SIG-M5 (cell line): ENCODE data around the gene HIPK2.
"Not testable (repeated sequence)": the region's sequence is repeated elsewhere in the genome, so short reads cannot be mapped to it uniquely, and the experiment has no call there.

Experiments
- DNase-seq: peaks from one replicate; lab custom pipeline; 2025; lab: John Stamatoyannopoulos, UW

Gene HIPK2

DNA sequence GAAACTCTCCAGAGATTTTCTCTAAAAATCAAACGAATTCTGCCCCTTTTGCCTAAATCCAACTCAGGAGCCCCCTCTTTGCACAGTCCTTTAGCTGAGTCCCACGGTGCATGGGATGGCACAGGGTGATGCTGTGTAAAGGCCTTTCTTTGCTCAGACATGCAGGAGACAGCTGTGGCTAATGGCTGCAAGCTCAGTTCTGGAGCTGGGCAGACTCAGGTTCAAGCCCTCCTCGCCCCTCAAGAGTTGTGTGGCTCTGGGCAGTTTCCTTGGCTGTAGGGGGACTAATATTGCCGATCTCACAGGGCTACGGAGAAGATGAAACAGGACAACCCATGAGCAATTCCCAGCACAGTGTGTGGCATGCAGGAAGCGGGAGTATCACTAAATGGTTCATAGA lies 211.7 kb downstream of the HIPK2 start:
- DNase-seq: no peak

DNA sequence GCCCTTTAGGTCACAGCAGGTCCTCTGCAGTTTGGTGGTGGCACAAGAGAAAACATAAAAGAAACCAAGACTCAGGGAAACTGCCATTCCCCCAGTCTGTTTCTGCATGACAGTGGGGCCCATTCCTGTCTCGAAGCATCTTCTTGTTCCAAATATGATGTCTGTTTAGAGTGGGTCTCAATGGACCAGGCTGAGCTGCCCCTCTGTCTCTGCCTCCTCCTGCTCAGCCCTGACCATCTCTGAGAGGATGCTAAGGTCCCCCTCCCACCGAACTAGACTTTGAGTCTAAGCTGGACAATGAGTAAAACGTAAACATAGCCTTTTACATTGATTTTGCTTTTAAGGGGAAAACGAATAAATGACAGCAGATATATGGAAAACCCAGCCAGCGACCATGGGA lies 213.9 kb downstream of the HIPK2 start:
- no peak for DNase-seq

DNA sequence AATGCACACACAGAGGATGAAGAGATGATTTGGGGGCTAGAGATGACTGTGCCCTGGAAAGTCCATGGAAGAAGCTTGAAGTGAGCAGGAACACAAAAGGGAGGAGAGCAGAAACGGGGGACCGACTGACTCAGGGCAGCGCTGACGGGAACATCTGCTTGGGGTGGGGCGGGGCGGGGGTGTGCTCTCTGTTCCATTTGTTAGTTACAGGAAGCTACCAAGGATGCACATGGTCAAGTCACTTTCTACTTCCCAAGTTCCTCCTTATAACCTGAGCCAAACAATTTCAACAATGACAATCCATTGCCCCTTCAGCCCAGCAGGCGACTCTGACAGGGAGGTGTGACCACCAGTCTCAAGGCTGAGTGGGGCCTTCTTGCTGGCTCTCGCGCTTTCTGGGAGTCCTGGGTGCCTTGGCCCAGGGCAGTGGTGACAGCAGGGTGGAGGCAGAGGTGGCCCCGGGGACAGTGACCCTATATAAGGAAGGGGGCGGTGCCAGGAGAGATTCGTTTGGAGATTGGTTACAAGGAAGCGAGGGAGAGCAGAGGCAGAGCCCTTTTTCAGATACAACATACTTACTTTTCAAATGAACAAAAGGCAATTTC lies 214.7 kb downstream of the HIPK2 start:
- no peak for DNase-seq

DNA sequence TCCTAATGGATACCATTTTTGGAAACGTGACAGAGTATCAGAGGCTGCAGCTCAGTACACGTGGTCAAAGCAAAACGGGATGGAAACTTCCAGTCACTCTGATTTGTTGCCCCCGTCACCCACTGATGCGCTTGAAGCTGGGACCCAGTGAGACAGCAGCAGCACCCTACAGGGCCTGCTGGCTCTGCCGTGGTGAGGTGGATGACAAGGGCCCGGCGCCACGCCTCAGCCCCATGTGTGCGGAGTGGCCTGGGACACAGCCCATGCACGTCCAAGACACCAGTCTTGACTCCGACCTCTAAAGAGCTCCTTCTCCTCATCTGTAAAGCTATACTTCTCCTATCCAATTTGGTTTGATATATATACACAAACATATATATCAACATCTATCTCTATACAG lies 215.3 kb downstream of the HIPK2 start:
- no peak for DNase-seq

DNA sequence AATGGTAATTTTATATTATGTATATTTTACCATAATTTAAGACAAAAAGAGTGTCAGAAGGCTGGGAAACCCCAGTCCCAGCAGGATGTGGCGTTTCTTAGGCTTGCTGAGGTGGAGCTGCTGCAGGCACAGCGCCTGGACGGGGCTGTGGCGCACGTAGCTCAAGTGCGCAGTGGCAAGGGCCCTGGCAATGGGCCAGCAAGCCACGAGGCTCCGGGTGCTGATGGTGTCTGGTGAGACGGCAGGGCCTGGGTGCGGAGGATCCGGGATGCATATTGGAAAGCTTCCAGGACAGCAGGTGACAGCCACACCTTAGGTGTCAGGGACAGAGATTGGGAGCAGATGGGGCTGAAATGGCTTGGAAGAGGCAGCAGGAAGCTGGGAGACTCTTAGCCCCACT lies 217.1 kb downstream of the HIPK2 start:
- DNase-seq: no peak

DNA sequence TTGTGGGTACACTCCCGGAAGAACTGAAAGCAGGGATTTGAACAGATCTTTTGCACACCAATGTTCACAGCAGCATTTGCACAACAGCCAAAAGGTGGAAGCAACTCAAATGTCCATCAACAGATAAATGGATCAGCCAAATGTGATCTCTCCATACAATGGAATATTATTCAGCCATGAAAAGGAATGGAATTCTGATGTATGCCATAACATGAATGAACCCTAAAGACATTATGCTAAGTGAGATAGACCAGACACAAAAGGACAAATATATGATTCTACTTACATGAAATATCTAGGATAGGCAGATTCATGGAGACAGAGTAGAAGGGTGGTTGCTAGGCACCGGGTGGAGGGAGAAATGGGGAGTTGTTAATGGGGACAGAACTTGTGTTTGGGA lies 217.6 kb downstream of the HIPK2 start:
- no peak for DNase-seq

DNA sequence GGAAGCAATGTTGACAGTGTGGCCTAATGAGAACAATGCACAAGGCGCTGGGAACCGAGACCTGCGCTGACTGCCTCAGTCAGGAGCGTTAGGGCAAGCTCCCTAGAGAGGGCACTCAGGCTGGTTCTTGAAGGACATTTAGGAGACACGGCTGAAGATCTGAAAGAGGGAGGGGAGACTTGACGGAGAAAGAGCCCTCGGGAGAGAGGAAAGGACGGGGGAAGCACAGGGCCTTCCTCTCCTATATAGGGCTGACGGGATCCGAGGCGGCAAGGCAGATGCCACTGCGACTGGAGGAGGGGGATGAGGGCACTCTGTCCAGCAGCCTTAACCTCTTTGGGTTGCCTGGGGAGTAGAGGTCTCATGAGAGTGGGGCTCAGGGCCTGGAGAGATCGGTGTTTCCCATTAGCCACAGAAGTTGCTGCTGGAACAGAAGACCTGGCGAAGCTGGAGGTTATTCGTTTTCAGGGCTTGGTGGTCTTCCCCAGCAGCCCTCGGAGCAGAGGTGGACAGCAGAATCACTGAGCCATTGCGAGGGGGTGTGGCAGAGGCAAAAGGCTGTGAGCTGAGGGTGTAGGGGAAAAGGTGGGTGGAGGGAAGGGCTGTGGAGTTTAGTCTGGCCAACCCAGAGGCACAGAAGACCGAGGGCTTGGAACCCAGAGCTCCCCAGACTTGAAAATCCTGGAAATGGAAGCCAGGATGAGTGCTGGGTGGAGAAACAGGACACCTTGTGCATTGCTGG lies 218.3 kb downstream of the HIPK2 start:
- no peak for DNase-seq

DNA sequence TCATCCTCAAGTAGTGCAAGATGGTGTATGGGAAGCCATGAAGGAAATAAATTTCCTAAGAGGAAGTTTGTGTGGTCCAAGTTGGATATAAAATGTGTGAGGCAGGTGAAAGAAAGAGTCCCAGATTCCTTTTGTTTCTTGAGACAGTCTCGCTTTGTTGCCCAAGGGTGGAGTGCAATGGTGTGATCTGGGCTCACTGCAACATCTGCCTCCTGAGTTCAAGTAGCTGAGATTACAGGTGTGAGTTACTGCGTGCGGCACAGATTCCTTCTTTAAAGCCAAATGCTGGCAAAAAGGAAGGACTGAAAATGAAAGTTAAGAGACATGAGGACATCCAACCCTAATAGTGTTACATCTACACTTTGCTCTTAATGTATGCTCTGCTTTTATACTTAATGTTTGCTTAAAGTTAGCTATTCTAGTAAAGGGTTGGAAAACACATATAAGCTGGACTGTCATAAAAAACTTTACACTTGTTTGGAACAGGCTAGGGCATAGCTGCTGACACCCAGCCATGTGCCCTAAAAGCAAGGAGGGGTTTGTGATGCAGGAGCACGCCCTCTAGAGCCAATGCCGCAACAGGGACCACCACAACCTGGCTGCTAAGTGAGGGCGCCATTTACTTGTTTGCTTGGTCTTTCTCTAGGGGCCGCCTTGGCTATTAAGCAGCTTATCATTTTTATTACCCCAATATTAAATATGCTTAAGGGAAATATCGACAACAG lies 219.8 kb downstream of the HIPK2 start:
- no peak for DNase-seq

DNA sequence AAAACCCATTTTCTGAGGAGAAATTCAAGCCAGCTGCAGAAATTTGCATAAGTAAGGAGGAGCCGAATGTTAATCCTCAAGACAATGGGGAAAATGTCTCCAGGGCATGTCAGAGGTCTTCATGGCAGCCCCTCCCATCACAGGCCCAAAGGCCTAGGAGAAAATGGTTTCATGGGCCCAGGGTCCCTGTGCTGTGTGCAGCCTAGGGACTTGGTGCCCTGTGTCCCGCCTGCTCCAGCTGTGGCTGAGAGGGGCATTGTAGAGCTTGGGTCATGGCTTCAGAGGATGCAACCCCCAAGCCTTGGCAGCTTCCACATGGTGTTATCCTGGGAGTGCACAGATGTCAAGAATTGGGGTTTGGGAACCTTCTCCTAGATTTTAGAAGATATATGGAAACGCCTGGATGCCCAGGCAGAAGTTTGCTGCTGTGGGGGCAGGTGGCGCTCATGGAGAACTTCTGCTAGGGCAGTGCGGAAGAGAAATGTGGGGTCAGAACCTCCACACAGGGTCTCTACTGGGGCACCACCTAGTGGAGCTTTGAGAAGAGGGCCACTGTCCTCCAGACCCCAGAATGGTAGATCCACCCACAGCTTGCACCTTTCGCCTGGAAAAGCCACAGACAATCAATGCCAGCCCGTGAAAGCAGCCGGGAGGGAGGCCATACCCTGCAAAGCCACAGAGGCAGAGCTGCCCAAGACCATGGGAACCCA lies 223.7 kb downstream of the HIPK2 start:
- not testable (repeated sequence) for DNase-seq

DNA sequence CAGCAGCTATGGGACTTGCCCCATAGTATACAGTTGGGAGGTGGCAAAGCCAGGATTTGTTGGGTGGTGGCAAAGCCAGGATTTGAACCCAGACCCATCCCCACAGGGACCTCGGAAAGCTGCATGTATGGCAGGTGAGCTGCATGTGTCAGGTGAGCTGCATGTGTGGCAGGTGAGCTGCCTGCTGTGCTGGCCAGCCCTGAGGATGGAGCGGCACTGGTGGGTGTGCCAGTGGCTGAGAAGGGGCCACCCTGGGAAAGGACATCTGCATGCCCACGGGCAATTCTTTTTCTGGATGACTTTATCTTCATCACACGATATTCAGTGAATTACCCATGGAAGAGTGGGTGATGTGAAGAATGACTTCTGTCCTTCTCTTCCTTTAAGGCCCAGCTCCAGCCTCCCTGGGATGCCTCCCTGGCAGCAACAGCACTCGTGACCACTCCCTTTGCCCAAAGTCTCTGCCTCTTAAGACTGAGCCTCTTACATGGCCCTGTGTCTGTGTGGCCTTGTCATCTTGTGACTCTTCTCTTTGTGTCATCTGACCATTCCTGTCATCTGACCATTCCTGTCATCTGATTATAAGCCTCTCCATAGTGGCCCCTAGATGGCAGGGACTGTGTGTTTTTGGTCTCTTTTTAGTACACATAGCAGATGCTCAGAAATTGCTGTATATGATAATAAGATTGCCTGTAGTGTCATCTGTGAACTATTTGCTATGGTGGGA lies 229.3 kb downstream of the HIPK2 start:
- DNase-seq: no peak

DNA sequence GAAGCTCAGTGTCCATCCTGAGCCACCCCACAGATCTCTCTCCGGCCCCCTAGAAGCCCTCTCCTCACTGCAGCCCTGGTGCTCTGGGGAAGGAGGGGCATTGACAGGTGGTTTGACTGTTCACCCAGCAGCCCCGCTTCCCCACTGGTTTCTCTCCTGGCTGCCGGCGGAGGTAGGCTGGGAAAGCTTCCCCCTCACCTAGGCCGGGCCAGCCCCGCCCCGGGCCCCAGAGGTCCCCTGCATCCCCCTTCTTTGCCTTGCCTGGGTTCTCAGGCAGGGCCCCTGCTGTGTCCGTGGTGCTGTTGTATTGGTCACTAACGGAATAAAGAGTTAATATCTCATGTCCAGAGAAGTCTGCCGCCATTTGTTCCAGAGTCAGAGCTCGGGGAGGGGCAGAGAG lies 233.2 kb downstream of the HIPK2 start:
- DNase-seq: no peak

DNA sequence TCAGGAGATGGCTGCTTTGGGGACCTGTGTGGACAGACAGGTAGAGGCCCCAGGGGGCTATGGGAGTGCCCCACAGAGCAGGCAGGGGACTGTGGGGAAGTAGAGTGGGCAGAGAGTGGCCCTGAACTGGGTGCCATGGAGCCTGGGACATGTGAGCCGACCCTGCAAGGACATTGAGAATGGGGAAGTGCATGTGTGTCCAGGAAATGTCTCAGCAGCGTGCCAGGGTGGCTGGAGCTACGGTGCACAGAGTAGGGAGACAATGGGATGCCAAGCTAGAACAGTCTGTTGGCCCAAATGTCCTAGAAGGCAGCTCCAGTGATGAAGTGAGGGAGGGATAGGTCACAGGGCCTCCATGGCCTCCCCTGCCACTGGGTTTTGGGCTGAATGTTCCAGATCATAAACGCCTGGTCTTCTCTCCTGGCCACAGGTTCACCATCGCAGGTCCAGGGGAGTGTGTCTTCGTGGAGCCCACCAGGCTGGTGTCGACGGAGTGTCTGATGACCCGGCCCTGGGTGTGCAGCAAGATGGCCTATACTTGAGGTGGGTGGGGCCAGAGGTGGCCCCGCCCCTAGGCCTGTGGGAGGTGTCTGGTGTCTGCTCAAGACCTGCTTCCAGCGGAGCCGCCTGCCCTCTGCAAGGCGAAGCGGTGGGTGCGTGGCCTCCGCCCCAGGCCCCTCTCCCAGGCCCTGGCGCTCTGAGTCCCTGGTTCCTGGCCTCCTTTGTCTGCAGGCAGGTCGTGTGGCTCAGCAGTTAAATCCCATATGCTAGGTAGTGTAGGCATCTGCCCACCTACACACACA lies 233.8 kb downstream of the HIPK2 start:
- no peak for DNase-seq

DNA sequence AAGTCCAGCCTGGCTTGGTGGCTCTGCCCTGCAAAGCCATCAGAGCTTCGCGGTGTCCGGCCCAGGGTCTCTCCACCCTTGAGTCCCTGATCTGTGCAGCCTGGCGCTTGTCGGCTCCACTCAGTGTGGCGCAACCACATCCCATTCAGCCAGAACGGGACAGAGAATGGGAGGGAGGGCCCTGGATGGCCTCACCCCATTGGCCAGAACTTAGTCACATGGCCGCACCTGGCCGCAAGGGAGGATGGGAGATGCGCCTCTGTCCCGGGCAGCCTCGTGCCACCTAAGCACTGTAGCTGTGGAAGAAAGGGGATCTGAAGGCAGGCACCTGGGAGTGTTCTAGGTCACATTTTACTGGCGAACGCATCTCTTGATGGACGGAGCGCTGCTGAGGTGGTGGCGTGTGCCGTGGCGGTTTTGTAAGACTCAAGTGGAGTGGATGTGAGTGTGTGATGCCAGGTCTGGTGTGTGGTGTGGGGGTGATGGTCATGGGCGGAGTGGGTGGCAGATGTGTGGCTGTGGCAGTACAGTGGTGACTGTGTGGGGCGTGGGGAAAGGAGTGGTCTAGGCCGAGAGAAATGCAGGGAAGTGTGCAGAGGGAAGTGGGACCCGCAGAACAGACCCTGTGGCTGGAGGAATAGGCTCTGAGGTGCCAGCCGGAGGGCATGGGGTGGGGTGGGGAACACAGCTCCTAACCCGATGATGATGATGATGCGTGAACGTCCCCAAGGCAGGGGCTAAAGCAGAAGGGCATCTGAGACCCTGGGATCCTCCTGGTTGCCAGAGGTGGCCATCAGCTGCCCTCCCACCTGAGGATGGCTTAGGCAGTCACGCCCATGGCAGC lies 235.3 kb downstream of the HIPK2 start:
- no peak for DNase-seq

DNA sequence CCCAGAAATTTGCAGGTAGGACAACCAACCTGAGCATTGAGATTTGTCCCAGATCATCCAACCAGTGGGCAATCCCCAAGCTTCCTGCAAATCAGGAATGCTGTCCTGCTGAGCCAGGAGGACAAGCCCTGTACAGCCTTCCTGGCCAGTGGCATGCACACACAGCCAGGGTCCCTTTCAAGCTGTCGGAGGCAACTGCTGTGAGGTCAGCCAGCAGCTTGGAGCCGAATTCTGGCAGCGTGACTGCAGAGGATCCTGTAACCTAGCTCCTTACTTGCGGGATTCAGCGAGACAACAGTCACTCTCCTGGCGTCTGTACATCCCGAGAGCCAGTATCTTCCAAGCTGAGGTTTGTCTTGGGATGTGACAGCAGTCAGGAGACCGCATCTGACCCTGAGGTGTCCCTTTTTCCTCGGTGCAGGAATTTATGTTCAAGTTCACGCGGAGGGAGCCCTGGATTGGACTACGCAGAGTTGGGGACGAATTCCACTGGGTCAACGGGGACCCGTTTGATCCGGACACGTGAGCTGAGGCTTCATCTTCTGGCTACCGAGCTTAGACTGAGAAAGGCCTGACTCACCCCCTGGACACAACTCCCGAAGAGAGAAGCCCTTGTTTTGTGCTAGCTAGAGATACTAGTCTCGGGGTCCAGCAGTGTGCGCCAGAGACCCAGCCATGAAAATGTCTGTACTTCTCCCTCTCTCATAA lies 236.0 kb downstream of the HIPK2 start:
- DNase-seq: no peak

DNA sequence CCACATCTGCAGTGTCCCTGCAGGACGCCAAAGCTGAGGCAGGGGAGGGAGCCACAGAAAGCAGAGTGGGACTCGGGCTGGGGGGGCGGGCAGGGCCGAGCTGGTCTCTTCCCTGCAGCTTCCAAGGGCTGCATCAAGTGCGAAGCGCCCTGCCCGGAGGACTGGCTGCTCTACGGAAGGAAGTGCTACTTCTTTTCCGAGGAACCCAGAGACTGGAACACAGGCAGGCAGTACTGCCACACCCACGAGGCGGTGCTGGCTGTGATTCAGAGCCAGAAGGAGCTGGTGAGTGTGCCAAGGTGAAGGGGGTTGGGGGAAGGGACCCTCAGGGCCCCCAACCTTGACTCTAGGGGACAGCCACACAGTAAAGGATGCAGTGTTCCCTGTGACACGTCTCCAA lies 237.6 kb downstream of the HIPK2 start:
- no peak for DNase-seq

DNA sequence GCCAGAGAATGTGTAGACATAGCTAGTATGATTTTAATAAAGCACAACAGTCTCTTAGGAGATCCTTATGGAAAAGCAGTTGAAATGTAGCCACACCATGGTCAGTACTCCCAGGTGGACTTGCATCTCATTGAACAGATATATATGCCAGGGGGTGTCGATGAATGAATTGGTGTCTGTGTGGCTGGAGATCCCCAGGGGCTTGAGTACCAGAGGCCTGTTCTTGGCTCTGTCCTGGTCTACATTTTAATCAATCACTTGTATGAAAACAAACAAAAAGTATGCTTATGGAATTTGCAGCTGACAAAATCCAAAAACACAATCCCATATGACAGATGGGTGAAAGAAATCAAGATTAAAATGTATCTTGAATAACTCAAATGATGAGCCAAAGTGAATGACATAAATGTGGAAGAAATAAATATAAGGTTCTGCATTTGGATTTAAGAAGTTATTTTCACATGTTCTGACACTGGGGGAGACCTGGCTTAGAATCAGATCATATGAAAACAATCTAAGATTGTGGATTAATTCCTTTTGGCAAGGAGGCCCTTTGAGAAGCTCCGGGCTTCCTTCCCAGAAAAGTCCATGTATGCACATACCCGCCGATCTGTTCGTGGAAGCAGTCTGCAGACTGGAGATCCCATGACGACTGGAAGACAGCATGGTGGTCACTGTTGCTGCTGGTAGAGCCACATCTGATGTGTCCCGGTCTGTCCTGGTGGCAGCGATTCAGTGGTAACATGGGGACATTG lies 238.7 kb downstream of the HIPK2 start:
- DNase-seq: no peak

DNA sequence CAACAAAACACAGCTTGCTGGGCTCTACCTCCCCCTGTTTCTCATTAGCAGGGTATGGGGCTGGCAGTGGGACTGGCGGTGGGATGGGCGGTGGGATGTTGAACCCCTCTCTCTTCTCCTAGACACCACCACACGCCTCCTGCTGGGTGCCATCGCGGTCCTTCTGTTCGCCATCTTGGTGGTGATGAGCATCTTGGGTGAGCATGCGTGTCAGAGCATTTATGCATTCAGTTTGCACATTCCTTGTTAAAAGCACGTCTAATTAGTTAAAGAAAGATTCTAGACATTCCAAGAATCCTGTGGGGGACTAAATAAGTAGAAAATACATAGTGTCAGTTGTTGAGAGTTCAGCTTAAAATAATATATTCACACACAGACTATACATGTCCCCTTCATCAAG lies 241.6 kb downstream of the HIPK2 start:
- no peak for DNase-seq

DNA sequence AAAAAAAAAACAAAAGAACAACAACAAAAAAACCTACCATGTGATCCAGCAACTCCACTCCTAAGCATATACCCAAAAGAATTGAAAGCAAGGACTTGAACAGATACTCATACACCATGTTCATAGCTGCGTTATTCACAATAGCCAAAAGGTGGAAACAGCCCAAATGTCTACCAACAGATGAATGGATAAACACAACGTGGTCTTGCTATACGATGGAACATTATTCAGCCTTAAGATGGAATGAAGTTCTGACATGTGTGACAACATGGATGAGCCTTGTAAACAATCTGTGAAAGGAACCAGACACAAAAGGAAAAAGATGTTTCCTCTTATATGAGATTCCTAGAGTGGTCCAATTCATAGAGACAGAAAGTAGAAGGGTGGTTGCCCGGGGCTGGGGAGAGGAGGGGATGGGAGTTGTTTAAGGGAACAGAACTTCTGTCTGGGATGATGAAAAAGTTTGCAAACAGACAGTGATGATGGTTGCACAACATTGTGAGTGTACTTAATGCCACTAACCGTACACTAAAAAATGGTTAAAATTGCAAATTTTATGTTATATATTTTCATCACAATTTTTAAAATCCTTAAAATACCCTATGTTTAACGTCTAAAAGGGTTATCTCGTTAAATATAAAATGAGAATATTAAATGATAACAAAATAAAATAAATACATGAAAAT lies 242.7 kb downstream of the HIPK2 start:
- no peak for DNase-seq
